Amygdala (tissue), 56 donors: ENCODE data around the gene CDHR1.

ENCODE experiments used
- DNase-seq, 56 donors: peaks; one replicate each; lab custom pipeline; 2025; lab: John Stamatoyannopoulos, UW

The CDHR1 gene

DNA sequence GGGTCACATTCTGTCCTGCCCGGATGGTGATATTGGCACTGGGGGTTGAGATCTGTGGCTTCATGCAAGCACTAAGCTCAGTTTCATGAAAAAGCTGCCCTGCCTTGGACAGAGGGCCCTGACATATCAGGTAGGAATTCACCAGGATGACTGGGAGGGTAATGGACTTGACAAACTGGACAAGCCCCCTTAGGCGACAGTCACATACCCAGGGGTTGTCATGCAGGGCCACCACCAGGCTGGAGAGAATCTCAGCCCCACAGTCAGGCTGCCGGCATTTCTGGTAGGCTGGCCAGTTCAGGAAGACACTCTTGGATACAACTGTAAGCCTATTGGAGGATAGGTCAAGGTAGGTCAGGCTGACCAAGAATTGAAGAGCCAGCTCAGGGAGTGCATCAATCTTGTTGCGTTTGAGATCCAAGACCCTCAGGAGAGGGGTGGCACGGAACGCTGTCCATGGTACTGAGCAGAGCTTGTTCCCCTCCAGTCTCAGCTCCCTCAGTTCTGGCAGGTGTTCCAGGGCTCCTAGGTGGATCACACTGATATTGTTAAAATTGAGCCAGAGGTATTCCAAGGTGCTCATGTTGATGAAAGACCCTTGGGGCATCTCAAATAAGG lies 30.2 kb downstream of the CDHR1 start:
- DNase-seq = no peak

- DNase-seq = no peak
Measured at GRCh38 chr10:84225427-84226173, 31.3 kb downstream of the CDHR1 start, which contains the start of gene LRIT2. Gene LRIT2, minus strand, starts transcription at chr10:84225544. Its CDS starts 24 bp downstream, at chr10:84225520.

- DNase-seq = no peak
Measured at GRCh38 chr10:84226616-84227015, 32.3 kb downstream of the CDHR1 start.

DNA sequence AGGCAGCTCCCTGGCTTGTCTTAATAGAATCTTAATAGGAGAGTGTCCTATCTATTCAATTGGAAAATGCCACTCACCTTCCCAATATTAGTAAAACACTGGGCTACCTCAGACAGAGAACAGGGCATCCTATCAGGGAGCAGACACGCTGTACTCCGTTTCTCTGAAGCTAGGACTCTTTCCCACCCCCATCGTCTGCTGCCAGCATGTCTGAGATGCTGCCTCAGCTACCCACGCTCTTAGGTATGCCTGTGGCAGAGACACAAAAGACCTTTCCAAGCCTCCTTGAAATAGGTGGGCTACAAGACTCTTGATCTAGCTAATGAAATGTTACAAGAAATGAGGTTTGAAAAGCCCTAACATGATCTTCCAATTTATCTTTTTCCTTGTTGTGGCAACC lies 33.5 kb downstream of the CDHR1 start:
- no peak for DNase-seq

GRCh38 chr10:84230359-84230758 lies 36.0 kb downstream of the CDHR1 start:
- no peak for DNase-seq

DNA sequence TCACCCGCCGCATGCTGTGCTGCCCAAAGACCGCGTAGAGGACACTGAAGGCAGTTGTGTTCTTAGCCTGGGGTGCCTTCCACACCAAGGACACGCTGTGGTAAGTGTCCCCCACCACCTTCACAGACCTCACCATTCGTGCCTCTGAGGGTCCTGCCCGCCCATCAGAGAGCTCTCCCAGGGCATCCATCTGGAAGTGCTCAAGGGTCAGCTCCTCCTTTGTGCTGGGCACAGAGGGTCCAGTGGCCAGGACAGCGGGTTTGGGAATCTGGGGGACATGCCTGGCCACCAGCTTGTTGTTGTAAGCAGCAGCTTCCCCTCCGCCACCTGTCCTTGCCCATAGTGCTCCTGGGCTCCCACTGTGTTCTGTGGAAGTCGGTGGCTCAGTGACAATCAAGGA lies 38.0 kb downstream of the CDHR1 start:
- no peak for DNase-seq

DNA sequence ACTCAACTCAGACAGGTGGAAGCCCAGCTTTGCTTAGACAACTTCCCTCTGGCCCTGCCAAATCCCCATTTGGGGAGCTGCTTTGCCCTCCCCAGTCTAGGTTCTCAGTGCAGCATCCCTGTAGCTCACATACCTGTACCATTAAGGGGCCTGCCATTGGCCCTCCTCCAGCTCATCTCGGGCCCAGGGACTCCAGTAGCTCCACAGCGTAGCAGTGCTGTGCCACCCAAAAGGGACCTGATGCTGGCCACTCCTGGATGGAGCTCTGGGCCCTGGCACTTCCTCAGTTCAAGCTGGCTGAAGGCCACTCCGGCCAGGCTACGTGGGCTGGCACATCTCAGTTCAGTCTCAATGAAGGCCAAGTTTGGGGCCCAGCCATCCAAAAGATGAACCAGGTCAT lies 39.6 kb downstream of the CDHR1 start:
- DNase-seq = peak in 1 of 56 donors; percentile 33

- DNase-seq = no peak
Measured at GRCh38 chr10:84234479-84234878, 40.1 kb downstream of the CDHR1 start.

DNA sequence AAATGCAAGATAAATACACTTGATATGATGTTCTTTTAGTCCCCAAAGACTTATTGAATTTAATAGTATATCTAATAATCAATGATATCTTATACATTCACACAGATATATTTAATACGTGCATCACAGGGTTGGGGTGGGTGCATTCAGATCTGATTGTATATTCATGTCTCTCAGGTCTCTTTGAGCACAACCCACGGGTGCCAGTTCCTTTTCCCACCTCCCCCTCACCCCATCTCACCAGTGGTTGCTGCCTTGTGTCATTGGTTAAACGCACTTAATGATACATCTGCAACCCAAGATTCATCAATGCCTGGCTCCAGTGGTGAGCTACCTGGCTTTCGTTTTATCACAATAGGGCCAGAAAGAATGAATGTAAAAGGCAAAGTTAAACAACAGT lies 40.8 kb downstream of the CDHR1 start:
- no peak for DNase-seq

- DNase-seq = no peak
Measured at GRCh38 chr10:84236807-84237198, 42.5 kb downstream of the CDHR1 start.

DNA sequence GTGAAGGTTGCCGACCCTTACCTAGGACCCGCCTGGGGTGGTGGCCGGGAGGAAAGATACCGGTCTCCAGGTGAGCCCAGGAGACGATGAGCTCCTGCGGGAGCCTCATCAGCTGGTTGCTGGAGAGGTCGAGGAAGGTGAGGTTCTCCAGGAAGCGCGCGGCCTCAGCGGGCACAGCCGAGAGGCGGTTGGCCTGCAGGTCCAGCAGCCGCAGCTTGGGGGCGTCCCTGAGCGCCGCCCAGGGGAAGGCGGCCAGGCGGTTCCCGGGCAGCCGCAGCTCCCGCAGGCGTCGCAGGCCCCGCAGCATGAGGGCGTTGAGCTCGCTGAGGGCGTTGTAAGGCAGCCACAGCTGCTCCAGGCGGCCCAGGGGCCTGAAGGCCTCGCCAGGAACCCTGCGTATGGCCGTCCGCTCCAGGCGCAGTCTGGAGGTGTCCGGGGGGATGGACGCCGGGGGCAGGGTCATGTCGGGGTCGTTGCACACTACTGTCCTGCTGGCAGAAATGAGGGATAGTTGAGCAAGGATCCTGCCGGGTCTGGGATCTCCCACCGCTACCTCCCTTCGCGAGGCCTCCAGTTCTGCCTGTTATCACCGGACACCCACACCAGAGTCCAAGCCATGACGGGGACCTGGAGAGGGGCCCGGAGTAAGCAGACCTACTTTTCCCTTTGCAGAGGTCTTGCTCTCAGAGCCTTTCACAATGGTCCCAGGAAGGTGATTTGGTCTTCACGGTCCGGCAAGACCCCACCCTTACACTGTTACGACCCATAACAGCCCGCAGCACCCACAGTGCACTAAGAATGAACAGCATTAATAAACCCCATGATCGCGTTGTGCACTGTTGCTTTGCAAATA lies 43.1 kb downstream of the CDHR1 start:
- no peak for DNase-seq

GRCh38 chr10:84238909-84239308 lies 44.6 kb downstream of the CDHR1 start:
- DNase-seq = no peak

GRCh38 chr10:84241185-84241790 lies 47.0 kb downstream of the CDHR1 start, which contains the start of gene LRIT1:
Gene LRIT1, minus strand, starts transcription at chr10:84241546. Its CDS starts 107 bp downstream, at chr10:84241439.
- no peak for DNase-seq

DNA sequence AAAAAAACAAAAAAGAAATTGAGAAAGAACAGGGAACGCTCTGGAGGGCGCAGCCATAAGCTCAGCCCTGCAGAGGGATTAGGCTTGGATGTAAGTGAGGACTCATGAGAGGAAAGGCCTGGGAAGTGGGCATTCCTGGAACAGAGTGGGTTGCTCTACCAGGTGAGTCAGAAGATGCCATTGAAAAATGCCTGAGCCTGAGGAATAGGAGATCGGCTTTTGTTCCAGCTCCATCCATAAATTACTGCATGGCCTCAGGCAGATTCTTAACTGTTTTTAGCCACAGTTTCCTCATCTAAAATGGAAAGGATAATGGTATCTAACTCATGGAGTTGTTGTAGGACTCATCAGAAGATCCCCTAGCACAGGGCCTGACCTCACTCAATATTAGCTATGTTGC lies 49.4 kb downstream of the CDHR1 start:
- no peak for DNase-seq

- peak in 55 of 56 donors; percentile 37 to 98 (median 89) for DNase-seq
Measured at GRCh38 chr10:84244651-84245270, 50.4 kb downstream of the CDHR1 start, which contains the start of gene RGR. Gene RGR, plus strand, starts transcription at chr10:84245053. Its CDS starts 38 bp downstream, at chr10:84245091.

DNA sequence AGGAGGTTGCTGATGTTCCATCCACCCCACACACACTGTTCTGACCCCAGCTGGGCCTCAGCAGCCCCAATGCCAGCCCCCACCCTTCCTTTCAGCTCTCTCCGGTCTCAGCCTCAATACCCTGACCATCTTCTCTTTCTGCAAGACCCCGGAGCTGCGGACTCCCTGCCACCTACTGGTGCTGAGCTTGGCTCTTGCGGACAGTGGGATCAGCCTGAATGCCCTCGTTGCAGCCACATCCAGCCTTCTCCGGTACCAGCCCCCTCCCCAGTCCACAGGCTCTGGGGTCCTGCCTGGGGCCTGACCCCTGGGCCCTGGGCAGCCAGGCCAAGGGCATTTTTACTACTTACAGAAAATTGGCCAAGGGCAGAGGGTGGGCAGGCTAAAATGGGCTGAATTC lies 53.2 kb downstream of the CDHR1 start:
- DNase-seq = no peak

DNA sequence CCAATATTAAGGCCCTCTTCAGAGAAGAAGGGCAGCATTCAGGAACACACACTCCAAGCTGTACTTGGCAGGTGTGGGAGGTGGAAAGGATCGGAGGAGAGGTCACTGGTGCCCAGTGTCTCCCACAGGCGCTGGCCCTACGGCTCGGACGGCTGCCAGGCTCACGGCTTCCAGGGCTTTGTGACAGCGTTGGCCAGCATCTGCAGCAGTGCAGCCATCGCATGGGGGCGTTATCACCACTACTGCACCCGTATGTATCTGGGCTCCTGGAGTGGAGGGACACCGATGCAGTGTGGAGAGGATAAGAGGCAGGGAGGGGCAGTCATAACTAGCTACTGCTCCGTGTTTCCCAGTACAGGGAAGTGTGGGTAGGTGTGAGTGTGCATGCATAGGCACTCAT lies 54.5 kb downstream of the CDHR1 start:
- peak in 2 of 56 donors; percentile 2 to 8 for DNase-seq

DNA sequence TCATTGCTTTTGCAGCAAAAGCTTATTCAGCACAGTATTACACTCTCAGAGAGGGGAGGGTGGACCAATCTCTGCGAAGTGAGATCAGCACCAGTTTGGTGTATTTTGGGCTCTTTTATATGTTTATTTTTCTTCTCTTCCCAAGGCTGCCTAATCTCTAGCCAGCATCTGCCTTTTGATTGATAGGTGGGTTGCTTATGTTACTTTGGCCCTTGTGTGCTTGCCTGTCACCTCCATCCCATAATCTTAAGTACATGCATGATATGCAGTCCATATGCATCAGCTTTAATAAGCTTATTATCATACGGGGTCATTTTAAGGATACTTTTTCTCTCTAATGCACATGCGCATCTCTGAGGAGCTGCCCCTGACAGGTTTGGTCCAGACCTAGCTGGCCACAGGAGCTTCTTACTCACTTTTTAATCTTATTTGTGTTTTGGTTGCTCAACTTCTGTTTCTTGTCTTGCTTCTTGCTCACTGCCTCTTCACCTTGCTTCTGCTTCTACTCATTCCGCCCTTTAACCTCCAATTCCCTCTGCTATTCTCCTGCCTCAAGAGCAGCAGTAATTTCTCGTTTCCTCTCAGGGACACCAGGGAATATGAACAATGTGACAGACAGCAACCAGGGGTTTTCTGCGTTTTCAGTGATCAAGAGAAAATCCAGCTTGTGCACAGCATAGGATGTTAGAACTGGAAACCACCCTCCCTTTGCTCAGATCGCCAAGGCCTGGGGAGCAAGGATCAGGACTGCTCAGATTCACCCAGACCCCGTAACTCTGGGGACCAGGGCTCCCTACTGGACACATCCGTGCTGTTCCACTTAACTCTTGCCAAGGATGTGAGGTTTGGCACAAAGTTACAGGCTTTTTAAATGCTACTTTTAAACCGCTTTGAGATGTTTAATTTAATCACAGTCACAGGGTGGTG lies 60.5 kb downstream of the CDHR1 start:
- DNase-seq = no peak
